ENCODE results near the gene DCBLD2.

Gene DCBLD2

GRCh38 chr3:98901119-98901391, 440 bp downstream of the DCBLD2 start:
- peak; percentile 18 for DNase-seq (ENCODE audit: extremely low read depth, low read depth)
- no peak for TF ChIP-seq CTCF (IDR thresholded peaks at IDR 0.05; ENCODE audit: low read depth, low read length)

- no peak for TF ChIP-seq CTCF (IDR thresholded peaks at IDR 0.05; ENCODE audit: low read depth, low read length)
- no peak for DNase-seq (ENCODE audit: extremely low read depth, low read depth)
Measured at GRCh38 chr3:98900265-98901118, 1.0 kb downstream of the DCBLD2 start.

GRCh38 chr3:98897701-98898100, 3.8 kb downstream of the DCBLD2 start:
- no peak for DNase-seq (ENCODE audit: extremely low read depth, low read depth)

GRCh38 chr3:98894791-98895576, 6.5 kb downstream of the DCBLD2 start:
- no peak for TF ChIP-seq CTCF (IDR thresholded peaks at IDR 0.05; ENCODE audit: low read depth, low read length)
- no peak for DNase-seq (ENCODE audit: extremely low read depth, low read depth)

More at GRCh38 chr3:98897701-98898100, 3.8 kb downstream of the DCBLD2 start:
- no peak for TF ChIP-seq CTCF (IDR thresholded peaks at IDR 0.05; ENCODE audit: low read depth, low read length)

- TF ChIP-seq CTCF (IDR thresholded peaks at IDR 0.05; ENCODE audit: low read depth, low read length) = no peak
- DNase-seq (ENCODE audit: extremely low read depth, low read depth) = no peak
Measured at GRCh38 chr3:98893740-98894139, 7.8 kb downstream of the DCBLD2 start.

GRCh38 chr3:98892263-98892662, 9.2 kb downstream of the DCBLD2 start:
- no peak for DNase-seq (ENCODE audit: extremely low read depth, low read depth)
- no peak for TF ChIP-seq CTCF (IDR thresholded peaks at IDR 0.05; ENCODE audit: low read depth, low read length)

Data from AG09319 (cell line).